ENCODE results near the gene DNER.

- TF ChIP-seq EZH2phosphoT487 (IDR thresholded peaks at IDR 0.05; ENCODE audit: insufficient read depth, low read depth) = no peak
- no peak for TF ChIP-seq EZH2 (IDR thresholded peaks at IDR 0.05; ENCODE audit: insufficient read depth, poor library complexity, severe bottlenecking)
Observed at GRCh38 chr2:229752970-229753729, 38.8 kb upstream of the DNER start.

Data from GM23248 (cell line).